Body of pancreas (tissue), 4 donors: ENCODE data around the gene TMC8.

Experiments
- POLR2A ChIP-seq, 3 donors: fragments of 450-650 bp; IDR thresholded peaks; one replicate each; pipeline ENCODE4 v1.6.1; 2016; ENCODE audit warnings: antibody characterized with exemption in 3 of 3, mild to moderate bottlenecking in 2 of 3
- TF ChIP-seq, protein P1 (sequence below), 7 experiments: fragments of 450-650 bp in 4 of 7; fragments of 200-600 bp in 3 of 7; sonication (generic) in 3 of 7; IDR thresholded peaks; one replicate each; pipeline ENCODE4 v1.5.1; 2016 to 2019; ENCODE audit warnings: antibody characterized with exemption in 7 of 7

GRCh38 chr17:78168242-78168902 is 37.8 kb downstream of the TMC8 start, which contains the start of gene SYNGR2:
- peak; percentile 47 to 90 (median 72) for TF ChIP-seq POLR2A (IDR thresholded peaks at IDR 0.05)
- TF ChIP-seq, protein P1, sequence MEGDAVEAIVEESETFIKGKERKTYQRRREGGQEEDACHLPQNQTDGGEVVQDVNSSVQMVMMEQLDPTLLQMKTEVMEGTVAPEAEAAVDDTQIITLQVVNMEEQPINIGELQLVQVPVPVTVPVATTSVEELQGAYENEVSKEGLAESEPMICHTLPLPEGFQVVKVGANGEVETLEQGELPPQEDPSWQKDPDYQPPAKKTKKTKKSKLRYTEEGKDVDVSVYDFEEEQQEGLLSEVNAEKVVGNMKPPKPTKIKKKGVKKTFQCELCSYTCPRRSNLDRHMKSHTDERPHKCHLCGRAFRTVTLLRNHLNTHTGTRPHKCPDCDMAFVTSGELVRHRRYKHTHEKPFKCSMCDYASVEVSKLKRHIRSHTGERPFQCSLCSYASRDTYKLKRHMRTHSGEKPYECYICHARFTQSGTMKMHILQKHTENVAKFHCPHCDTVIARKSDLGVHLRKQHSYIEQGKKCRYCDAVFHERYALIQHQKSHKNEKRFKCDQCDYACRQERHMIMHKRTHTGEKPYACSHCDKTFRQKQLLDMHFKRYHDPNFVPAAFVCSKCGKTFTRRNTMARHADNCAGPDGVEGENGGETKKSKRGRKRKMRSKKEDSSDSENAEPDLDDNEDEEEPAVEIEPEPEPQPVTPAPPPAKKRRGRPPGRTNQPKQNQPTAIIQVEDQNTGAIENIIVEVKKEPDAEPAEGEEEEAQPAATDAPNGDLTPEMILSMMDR (IDR thresholded peaks at IDR 0.05), result peak in 1 of 7 experiments; percentile 18
